Astrocyte (in vitro differentiated cells and primary cell): ENCODE measurements around the gene OTOF.

Experiments
- EZH2 ChIP-seq: IDR thresholded peaks from 2 replicates; pipeline ENCODE4 v1.6.1; 2012; ENCODE audit warnings: mild to moderate bottlenecking, low read length, inconsistent platforms; ENCODE audit not compliant: insufficient read depth
- TF ChIP-seq, protein P1 (sequence below): IDR thresholded peaks from 2 replicates; pipeline ENCODE4 v1.5.1; 2011; ENCODE audit warnings: low read depth, mild to moderate bottlenecking, inconsistent platforms, low read length, moderate library complexity; ENCODE audit not compliant: insufficient read depth

DNA sequence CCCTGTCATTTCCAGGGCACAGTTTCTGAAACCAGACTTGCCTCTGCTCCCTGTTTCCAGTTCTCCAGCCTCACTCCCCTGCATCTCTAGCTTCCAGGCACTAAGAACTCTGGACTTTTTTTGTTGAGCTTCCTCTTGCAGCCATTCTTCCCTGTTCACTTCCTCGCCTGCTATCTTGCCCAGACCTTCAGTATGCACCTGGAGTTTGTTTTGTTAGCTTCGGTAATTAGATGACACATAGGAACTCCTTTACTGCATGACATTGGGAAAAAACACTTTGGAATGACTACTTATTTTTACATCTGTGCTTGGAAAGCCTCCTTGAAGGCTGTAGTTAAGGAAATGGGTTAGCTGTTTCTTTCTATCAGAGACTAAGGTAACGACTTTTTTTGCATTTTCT is 35.2 kb downstream of the OTOF start:
- TF ChIP-seq, protein P1, sequence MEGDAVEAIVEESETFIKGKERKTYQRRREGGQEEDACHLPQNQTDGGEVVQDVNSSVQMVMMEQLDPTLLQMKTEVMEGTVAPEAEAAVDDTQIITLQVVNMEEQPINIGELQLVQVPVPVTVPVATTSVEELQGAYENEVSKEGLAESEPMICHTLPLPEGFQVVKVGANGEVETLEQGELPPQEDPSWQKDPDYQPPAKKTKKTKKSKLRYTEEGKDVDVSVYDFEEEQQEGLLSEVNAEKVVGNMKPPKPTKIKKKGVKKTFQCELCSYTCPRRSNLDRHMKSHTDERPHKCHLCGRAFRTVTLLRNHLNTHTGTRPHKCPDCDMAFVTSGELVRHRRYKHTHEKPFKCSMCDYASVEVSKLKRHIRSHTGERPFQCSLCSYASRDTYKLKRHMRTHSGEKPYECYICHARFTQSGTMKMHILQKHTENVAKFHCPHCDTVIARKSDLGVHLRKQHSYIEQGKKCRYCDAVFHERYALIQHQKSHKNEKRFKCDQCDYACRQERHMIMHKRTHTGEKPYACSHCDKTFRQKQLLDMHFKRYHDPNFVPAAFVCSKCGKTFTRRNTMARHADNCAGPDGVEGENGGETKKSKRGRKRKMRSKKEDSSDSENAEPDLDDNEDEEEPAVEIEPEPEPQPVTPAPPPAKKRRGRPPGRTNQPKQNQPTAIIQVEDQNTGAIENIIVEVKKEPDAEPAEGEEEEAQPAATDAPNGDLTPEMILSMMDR: no peak
- TF ChIP-seq EZH2: no peak
